Fibroblast of lung (primary cell): Measurements from ENCODE around the gene DGKE. TPM values are rescaled to one million over a fixed set of nuclear protein-coding genes. Genes with fewer than 3 reads are reported as not detected.

Source experiments
- DNase-seq, 2 donors: peaks; one replicate each; pipeline versions ENCODE4 v3.0.0 to v3.0.0-alpha.2; 2010; ENCODE audit warnings: low read depth in 2 of 2
- H2AFZ ChIP-seq: 2 replicates; pipeline ENCODE4 v1.5.1; 2012; ENCODE audit warnings: low read length, control low read depth, inconsistent platforms
- H3K27ac ChIP-seq: 2 replicates; pipeline ENCODE4 v1.5.1; 2011; ENCODE audit warnings: low read length, control low read depth; ENCODE audit not compliant: insufficient read depth
- H3K27me3 ChIP-seq: 2 replicates; pipeline ENCODE4 v1.5.1; 2011; ENCODE audit warnings: mild to moderate bottlenecking, low read length; ENCODE audit not compliant: control insufficient read depth, insufficient read depth
- H3K36me3 ChIP-seq: 2 replicates; pipeline ENCODE4 v1.5.1; 2011; ENCODE audit warnings: low read length; ENCODE audit not compliant: control insufficient read depth, insufficient read depth
- H3K4me1 ChIP-seq: 2 replicates; pipeline ENCODE4 v1.5.1; 2011; ENCODE audit warnings: low read length; ENCODE audit not compliant: control insufficient read depth, insufficient read depth; ENCODE audit errors: extremely low read depth
- H3K4me2 ChIP-seq: 2 replicates; pipeline ENCODE4 v1.5.1; 2011; ENCODE audit warnings: low read length, control low read depth; ENCODE audit not compliant: insufficient read depth; ENCODE audit errors: extremely low read depth
- H3K4me3 ChIP-seq, 4 experiments: fragments of 200-600 bp in 1 of 4; sonication (generic) in 1 of 4; replicated peaks in 1 of 4; 2 replicates each; pipeline ENCODE4 v1.5.1; 2011 to 2016; ENCODE audit warnings: low read length in 4 of 4, low read depth in 3 of 4, mild to moderate bottlenecking in 3 of 4, control low read depth in 2 of 4, inconsistent platforms in 1 of 4, mixed read lengths in 1 of 4; ENCODE audit not compliant: insufficient read depth in 1 of 4; ENCODE audit errors: control extremely low read depth in 1 of 4
- H3K79me2 ChIP-seq: 2 replicates; pipeline ENCODE4 v1.5.1; 2012; ENCODE audit warnings: mild to moderate bottlenecking, low read length, inconsistent platforms; ENCODE audit not compliant: control insufficient read depth, insufficient read depth
- H3K9ac ChIP-seq: 2 replicates; pipeline ENCODE4 v1.5.1; 2011; ENCODE audit warnings: mild to moderate bottlenecking, low read length, control low read depth; ENCODE audit not compliant: insufficient read depth
- H3K9me3 ChIP-seq: 2 replicates; pipeline ENCODE4 v1.5.1; 2012; ENCODE audit warnings: low read depth, low read length; ENCODE audit not compliant: control insufficient read depth, insufficient read depth
- H4K20me1 ChIP-seq: 2 replicates; pipeline ENCODE4 v1.5.1; 2011; ENCODE audit warnings: low read length; ENCODE audit not compliant: control insufficient read depth, insufficient read depth; ENCODE audit errors: extremely low read depth
- EZH2 ChIP-seq: IDR thresholded peaks from 2 replicates; pipeline ENCODE4 v1.5.1; 2012; ENCODE audit warnings: low read length, control low read depth, mild to moderate bottlenecking; ENCODE audit errors: missing control alignments
- polyA plus RNA-seq, 2 donors: library from polyadenylated mRNA; depleted of rRNA in 1 of 2; stranded (reverse) in 1 of 2; unstranded in 1 of 2; fragments of >200 nt; gene quantifications; 2 replicates each; pipeline ENCODE4 v1.2.1, GENCODE V29; 2011 to 2012; ENCODE audit warnings: missing spikeins in 1 of 2
- total RNA-seq: library from RNA; depleted of rRNA; stranded (reverse); fragments of >200 nt; gene quantifications from 2 replicates; pipeline ENCODE4 v1.2.1, GENCODE V29; 2014
- TF ChIP-seq, protein P1 (sequence below), 2 donors: IDR thresholded peaks in 1 of 2; conservative IDR thresholded peaks in 1 of 2; 1 replicate in 1 of 2; 2 replicates in 1 of 2; pipeline ENCODE4 v1.5.1; 2011 to 2012; ENCODE audit warnings: low read length in 2 of 2, control low read depth in 1 of 2, inconsistent platforms in 1 of 2, low read depth in 1 of 2, mild to moderate bottlenecking in 1 of 2

DGKE gene
- total and polyA plus RNA-seq, 2 donors (not counting 1 experiment from before 2014, with no cell fraction given): 2.5 to 6.4 TPM

DNA sequence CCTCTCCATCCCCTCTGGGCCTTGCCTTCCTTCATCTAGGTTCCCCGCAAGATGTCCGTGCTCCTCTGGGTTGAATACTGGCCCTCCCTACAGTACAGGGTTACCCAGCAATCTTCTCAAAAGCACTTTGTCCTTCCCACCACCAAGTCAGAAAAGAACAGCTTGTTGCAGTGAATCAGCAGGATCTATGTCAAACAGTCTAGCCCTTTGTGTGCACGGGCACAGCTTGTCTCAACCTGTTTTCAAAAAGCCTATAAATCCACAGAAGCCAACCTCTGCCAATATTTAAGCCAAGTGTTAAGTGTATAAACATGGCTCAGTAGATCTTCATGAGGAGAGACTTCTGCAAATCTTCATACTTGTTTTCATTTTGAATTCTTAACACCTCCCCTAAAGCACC is 25.4 kb upstream of the DGKE start:
- Histone ChIP-seq H3K79me2 (no peaks in the 10 kb centered on the region), H3K27me3 (no peaks in the 10 kb centered on the region), H4K20me1 (no peaks in the 10 kb centered on the region), H3K9ac (no peak overlapping the region), H3K4me1 (no peaks in the 10 kb centered on the region), H2AFZ (no peak overlapping the region), H3K27ac (no peak overlapping the region), H3K4me2 (no peak overlapping the region), H3K36me3 (no peaks in the 10 kb centered on the region), H3K9me3 (no peaks in the 10 kb centered on the region), H3K4me3 (no peak overlapping the region)
- no peak for DNase-seq
- TF ChIP-seq, protein P1, sequence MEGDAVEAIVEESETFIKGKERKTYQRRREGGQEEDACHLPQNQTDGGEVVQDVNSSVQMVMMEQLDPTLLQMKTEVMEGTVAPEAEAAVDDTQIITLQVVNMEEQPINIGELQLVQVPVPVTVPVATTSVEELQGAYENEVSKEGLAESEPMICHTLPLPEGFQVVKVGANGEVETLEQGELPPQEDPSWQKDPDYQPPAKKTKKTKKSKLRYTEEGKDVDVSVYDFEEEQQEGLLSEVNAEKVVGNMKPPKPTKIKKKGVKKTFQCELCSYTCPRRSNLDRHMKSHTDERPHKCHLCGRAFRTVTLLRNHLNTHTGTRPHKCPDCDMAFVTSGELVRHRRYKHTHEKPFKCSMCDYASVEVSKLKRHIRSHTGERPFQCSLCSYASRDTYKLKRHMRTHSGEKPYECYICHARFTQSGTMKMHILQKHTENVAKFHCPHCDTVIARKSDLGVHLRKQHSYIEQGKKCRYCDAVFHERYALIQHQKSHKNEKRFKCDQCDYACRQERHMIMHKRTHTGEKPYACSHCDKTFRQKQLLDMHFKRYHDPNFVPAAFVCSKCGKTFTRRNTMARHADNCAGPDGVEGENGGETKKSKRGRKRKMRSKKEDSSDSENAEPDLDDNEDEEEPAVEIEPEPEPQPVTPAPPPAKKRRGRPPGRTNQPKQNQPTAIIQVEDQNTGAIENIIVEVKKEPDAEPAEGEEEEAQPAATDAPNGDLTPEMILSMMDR (conservative IDR thresholded peaks at IDR 0.05 in 1 of 2, IDR thresholded peaks at IDR 0.05 in 1 of 2; ENCODE audit: low read depth in 1 of 2, low read length in 2 of 2): no peak
- TF ChIP-seq EZH2: no peak

DNA sequence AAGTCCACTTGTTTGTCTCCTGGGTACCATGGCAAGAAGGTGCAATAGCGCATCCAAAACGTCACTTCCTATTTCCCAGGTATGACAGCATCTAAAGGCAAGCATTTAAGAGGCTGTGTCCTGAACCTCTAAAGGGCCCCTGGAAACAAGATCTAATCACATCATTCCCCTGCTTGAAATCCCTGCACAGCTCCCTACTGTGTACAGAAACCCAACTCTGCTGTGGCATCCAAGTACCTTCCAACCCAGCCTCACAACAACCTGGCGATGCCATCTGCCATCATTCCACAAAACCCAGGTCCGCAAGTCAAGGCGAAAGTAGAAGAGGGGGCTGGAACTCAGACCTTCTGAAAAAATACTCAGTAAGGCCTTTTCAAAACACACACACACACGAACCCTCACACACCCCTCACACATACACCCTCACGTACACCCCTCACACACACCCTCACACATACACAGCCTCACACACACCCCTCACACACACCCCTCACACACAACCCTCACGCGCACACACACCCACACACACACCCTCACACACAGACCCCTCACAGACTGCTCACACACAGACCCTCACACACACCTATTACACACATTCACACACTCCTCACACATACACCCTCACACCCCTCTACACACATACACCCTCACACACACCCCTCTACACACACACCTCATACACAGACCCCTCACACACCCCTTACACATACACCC is 24.7 kb upstream of the DGKE start:
- TF ChIP-seq EZH2: no peak
- TF ChIP-seq, protein P1 (conservative IDR thresholded peaks at IDR 0.05 in 1 of 2, IDR thresholded peaks at IDR 0.05 in 1 of 2; ENCODE audit: low read depth in 1 of 2, low read length in 2 of 2): no peak
- Histone ChIP-seq H2AFZ (no peak overlapping the region), H3K27ac (no peak overlapping the region), H3K9me3 (no peaks in the 10 kb centered on the region), H3K27me3 (no peaks in the 10 kb centered on the region), H3K4me1 (no peaks in the 10 kb centered on the region), H3K4me2 (no peak overlapping the region), H3K79me2 (no peaks in the 10 kb centered on the region), H3K4me3 (no peak overlapping the region), H4K20me1 (no peaks in the 10 kb centered on the region), H3K36me3 (no peaks in the 10 kb centered on the region), H3K9ac (no peak overlapping the region)
- DNase-seq: no peak

DNA sequence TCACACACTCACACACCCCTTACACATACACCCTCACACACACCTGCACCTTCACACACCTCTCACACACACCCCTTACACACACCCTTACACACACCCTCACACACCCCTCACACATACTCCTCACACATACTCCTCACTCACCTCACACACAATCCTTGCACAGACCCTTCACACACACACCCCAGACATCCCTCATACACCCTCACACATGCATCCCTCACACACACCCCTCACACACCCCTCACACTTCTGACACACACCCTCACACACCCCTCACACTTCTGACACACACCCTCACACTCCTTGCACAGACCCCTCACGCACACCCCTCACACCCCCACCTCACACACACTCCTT is 24.2 kb upstream of the DGKE start:
- no peak overlapping the region for H3K4me3 ChIP-seq
- H3K4me2 ChIP-seq: no peak overlapping the region
- no peak for DNase-seq
- no peak overlapping the region for H3K9ac ChIP-seq
- no peaks in the 10 kb centered on the region for H3K9me3 ChIP-seq
- H3K79me2 ChIP-seq: no peaks in the 10 kb centered on the region
- H2AFZ ChIP-seq: no peak overlapping the region
- TF ChIP-seq EZH2: no peak
- TF ChIP-seq, protein P1 (conservative IDR thresholded peaks at IDR 0.05 in 1 of 2, IDR thresholded peaks at IDR 0.05 in 1 of 2; ENCODE audit: low read depth in 1 of 2, low read length in 2 of 2): no peak
- no peaks in the 10 kb centered on the region for H4K20me1 ChIP-seq
- no peaks in the 10 kb centered on the region for H3K36me3 ChIP-seq
- H3K4me1 ChIP-seq: no peaks in the 10 kb centered on the region
- no peaks in the 10 kb centered on the region for H3K27me3 ChIP-seq
- no peak overlapping the region for H3K27ac ChIP-seq
